ENCODE results near the gene P2RX2. TPM values are rescaled to one million over a fixed set of nuclear protein-coding genes. Genes with fewer than 3 reads are reported as not detected.

P2RX2 gene
- total and polyA plus RNA-seq, 2 experiments from 2014 or later: not detected

GRCh38 chr12:132591107-132591935, 27.3 kb upstream of the P2RX2 start:
- Histone ChIP-seq H3K36me3 (replicated peaks; ENCODE audit: insufficient read depth, low read depth) (no peaks in the 10 kb centered on the region), H3K4me2 (no peak overlapping the region), H2AFZ (no peak overlapping the region), H3K4me1 (ENCODE audit: insufficient read depth) (no peaks in the 10 kb centered on the region), H3K9me2 (replicated peaks; ENCODE audit: insufficient read depth) (no peaks in the 10 kb centered on the region), H3K4me3 (no peak overlapping the region), H3K79me2 (no peaks in the 10 kb centered on the region), H4K20me1 (ENCODE audit: insufficient read depth, poor library complexity, severe bottlenecking) (no peaks in the 10 kb centered on the region), H3K27me3 (peaks cover 1% of the 10 kb centered on the region), H3K9me3 (ENCODE audit: low read depth) (no peaks in the 10 kb centered on the region), H3K27ac (no peak overlapping the region)
- DNase-seq (ENCODE audit: low spot score): no peak
- TF ChIP-seq CTCF (IDR thresholded peaks at IDR 0.05; ENCODE audit: poor library complexity): no peak
- TF ChIP-seq EZH2phosphoT487 (IDR thresholded peaks at IDR 0.05; ENCODE audit: low read depth, severe bottlenecking, unreplicated experiment): no peak
- no peak for TF ChIP-seq EZH2 (IDR thresholded peaks at IDR 0.05; ENCODE audit: borderline replicate concordance)
- WGBS (ENCODE audit: low lambda C conversion rate, missing lambda C conversion rate): 92% methylated on average over 44 of the region's 45 CpGs

DNA sequence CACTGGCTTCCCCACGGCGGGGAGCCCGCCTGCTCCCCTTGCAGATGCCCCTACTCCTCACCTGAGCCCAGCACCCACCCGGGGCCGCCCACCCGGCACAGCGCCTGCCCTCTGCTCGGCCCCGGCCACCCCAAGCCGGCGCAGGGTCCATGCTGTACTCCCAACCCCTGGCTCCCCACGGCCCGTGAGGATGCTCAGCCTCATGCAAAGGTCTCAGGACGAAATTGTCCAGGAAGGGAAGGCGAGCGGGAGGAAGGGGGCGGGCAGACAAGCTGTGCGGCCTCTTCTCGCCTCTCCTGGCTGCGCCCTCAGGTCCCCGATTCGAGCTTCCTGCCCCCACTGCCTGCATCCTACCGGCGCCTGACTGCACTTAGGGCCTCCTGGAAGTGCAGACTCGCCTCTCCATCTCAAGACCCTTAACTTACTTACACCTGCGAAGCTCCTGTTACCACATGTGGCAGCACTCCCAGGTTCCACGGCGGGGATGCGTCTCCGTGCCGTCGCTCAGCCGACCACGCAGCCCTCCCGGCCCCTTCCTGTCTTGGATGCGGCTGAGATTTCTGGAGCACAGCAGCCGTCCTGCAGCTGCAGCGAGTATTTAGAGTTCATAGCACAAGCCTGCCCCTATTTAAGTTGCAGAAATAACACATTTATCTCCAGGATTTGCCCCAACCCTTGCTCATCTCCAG, 26.1 kb upstream of the P2RX2 start:
- Histone ChIP-seq H3K4me1 (ENCODE audit: insufficient read depth) (no peaks in the 10 kb centered on the region), H3K4me2 (no peak overlapping the region), H4K20me1 (ENCODE audit: insufficient read depth, poor library complexity, severe bottlenecking) (no peaks in the 10 kb centered on the region), H3K79me2 (no peaks in the 10 kb centered on the region), H3K9me2 (replicated peaks; ENCODE audit: insufficient read depth) (no peaks in the 10 kb centered on the region), H3K4me3 (no peak overlapping the region), H2AFZ (no peak overlapping the region), H3K27me3 (peaks cover 3% of the 10 kb centered on the region), H3K36me3 (replicated peaks; ENCODE audit: insufficient read depth, low read depth) (no peaks in the 10 kb centered on the region), H3K9me3 (ENCODE audit: low read depth) (no peaks in the 10 kb centered on the region), H3K27ac (no peak overlapping the region)
- WGBS (ENCODE audit: low lambda C conversion rate, missing lambda C conversion rate): 93% methylated on average over 30 of the region's 38 CpGs
- TF ChIP-seq EZH2phosphoT487 (IDR thresholded peaks at IDR 0.05; ENCODE audit: low read depth, severe bottlenecking, unreplicated experiment) (no peak), CTCF (IDR thresholded peaks at IDR 0.05; ENCODE audit: poor library complexity) (no peak), EZH2 (IDR thresholded peaks at IDR 0.05; ENCODE audit: borderline replicate concordance) (no peak)
- no peak for DNase-seq (ENCODE audit: low spot score)

DNA sequence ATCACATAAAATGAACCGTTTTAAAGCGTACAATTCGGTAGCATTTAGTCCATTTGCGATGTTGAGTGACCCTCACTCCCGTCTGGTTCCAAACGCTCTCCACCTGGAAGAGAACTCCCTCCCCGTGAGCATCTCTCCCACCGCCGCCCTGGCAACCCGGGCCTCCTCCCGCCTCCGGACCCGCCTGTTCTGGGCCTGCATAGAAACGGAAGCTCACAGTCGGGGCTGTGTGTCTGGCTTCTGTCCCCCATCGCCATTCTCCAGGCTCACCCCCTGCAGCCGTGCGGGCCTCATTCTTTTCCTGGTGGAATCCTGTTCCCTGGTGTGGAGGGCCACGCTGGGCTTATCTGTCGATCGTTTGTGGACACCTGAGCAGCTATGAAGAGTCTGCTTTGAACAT, 25.5 kb upstream of the P2RX2 start:
- Histone ChIP-seq H3K36me3 (replicated peaks; ENCODE audit: insufficient read depth, low read depth) (no peaks in the 10 kb centered on the region), H3K79me2 (no peaks in the 10 kb centered on the region), H2AFZ (no peak overlapping the region), H3K4me1 (ENCODE audit: insufficient read depth) (no peaks in the 10 kb centered on the region), H3K27me3 (peaks cover 3% of the 10 kb centered on the region), H3K9me3 (ENCODE audit: low read depth) (no peaks in the 10 kb centered on the region), H3K27ac (no peak overlapping the region), H3K4me3 (no peak overlapping the region), H3K9me2 (replicated peaks; ENCODE audit: insufficient read depth) (no peaks in the 10 kb centered on the region), H3K4me2 (no peak overlapping the region), H4K20me1 (ENCODE audit: insufficient read depth, poor library complexity, severe bottlenecking) (no peaks in the 10 kb centered on the region)
- WGBS (ENCODE audit: low lambda C conversion rate, missing lambda C conversion rate): 83% methylated on average over 21 of the region's 21 CpGs
- TF ChIP-seq CTCF (IDR thresholded peaks at IDR 0.05; ENCODE audit: poor library complexity): no peak
- no peak for TF ChIP-seq EZH2phosphoT487 (IDR thresholded peaks at IDR 0.05; ENCODE audit: low read depth, severe bottlenecking, unreplicated experiment)
- no peak for TF ChIP-seq EZH2 (IDR thresholded peaks at IDR 0.05; ENCODE audit: borderline replicate concordance)
- no peak for DNase-seq (ENCODE audit: low spot score)

Measured in hepatocyte (in vitro differentiated cells).